Thymus (tissue), 11 donors: ENCODE data around the gene PARVB. TPM values are rescaled to one million over a fixed set of nuclear protein-coding genes. Genes with fewer than 3 reads are reported as not detected.

ENCODE experiments used
- DNase-seq, 9 donors: peaks; one replicate each; pipeline ENCODE4 v3.0.0-alpha.2; 2013; ENCODE audit warnings: low spot score in 9 of 9, low read depth in 6 of 9, missing footprints in 1 of 9
- H3K27ac ChIP-seq, 2 donors: one replicate each; pipeline ENCODE4 v1.5.1; 2013; ENCODE audit warnings: control low read depth in 1 of 2, low read depth in 1 of 2, low read length in 1 of 2, mild to moderate bottlenecking in 1 of 2, moderate library complexity in 1 of 2
- H3K27me3 ChIP-seq, 2 donors: one replicate each; pipeline ENCODE4 v1.5.1; 2013; ENCODE audit warnings: low read length in 1 of 2; ENCODE audit not compliant: control insufficient read depth in 2 of 2, insufficient read depth in 1 of 2
- H3K36me3 ChIP-seq, 2 donors: one replicate each; pipeline ENCODE4 v1.5.1; 2013; ENCODE audit warnings: low read length in 1 of 2, mild to moderate bottlenecking in 1 of 2, moderate library complexity in 1 of 2; ENCODE audit not compliant: control insufficient read depth in 2 of 2, insufficient read depth in 2 of 2
- H3K4me1 ChIP-seq, 2 donors: one replicate each; pipeline ENCODE4 v1.5.1; 2013; ENCODE audit warnings: low read length in 2 of 2; ENCODE audit not compliant: control insufficient read depth in 2 of 2, insufficient read depth in 2 of 2
- H3K4me3 ChIP-seq, 2 donors: one replicate each; pipeline ENCODE4 v1.5.1; 2013; ENCODE audit warnings: low read length in 2 of 2, control low read depth in 1 of 2, mild to moderate bottlenecking in 1 of 2
- H3K9me3 ChIP-seq, 2 donors: one replicate each; pipeline ENCODE4 v1.5.1; 2013; ENCODE audit warnings: low read length in 1 of 2, mild to moderate bottlenecking in 1 of 2; ENCODE audit not compliant: control insufficient read depth in 2 of 2, insufficient read depth in 1 of 2
- WGBS: extraction: QIAGEN DNeasy Blood & Tissue Kit; methylation state at CpG from one replicate; pipeline ENCODE4 v1.1.7; 2013; 5-methylcytosine and 5-hydroxymethylcytosine counted together
- polyA plus RNA-seq: library from polyadenylated mRNA; stranded (reverse); fragments of 200-250 nt; gene quantifications from one replicate; pipeline ENCODE4 v1.2.3, GENCODE V29; 2013
- total RNA-seq: library from RNA; stranded (reverse); fragments of 120-200 nt; gene quantifications from one replicate; pipeline ENCODE4 v1.2.4, GENCODE V29; 2013
- donor health status: healthy.

Gene PARVB
- total and polyA plus RNA-seq, 2 donors: 14.5 to 15.2 TPM

DNA sequence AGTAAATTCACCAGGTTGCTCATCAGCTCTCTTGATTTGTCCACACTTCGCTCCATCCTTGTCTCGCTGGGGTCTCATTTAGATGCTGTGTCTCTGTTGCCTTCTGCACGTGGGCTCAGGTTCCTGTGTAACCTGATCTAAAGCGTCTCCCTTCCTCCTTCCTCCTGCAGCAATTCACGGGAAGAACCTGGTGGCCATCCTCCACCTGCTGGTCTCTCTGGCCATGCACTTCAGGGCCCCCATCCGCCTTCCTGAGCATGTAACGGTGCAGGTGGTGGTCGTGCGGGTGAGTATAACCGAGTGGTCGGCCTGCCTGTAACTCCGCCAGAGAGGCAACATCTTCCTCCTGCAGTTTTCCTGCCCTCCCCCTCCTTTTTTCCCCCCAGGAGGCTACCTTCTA lies 108.6 kb downstream of the PARVB start:
- Histone ChIP-seq H3K4me1 (peaks cover 16 to 46% of the 10 kb centered on the region in 2 donors), H3K36me3 (no peaks in the 10 kb centered on the region), H3K4me3 (no peak overlapping the region), H3K9me3 (peaks cover 0 to 10% of the 10 kb centered on the region in 2 donors), H3K27me3 (peaks cover 2 to 17% of the 10 kb centered on the region in 2 donors), H3K27ac (no peak overlapping the region)
- WGBS: 98% methylated on average over 12 of the region's 12 CpGs
- no peak for DNase-seq

DNA sequence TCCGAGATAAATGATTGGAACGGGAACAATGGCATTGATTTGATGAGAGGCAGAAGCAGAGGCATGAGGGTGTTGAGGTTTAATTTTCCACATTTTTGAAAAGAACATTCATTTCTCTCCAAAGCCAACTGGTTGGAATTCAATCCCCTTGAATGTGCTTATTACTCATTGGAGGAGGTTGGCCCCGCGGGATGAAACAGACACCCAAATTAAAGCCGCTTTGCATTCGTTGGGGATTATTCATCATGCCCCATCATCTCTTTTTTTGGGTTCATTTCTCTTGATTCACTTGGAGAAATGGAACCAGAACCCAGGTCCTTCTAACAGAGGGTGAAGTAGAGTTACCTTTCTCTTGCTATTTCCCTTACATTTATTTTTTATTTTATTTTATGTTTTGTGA lies 109.1 kb downstream of the PARVB start:
- no peak overlapping the region for H3K27ac ChIP-seq
- DNase-seq: no peak
- H3K4me1 ChIP-seq: peaks cover 16 to 48% of the 10 kb centered on the region in 2 donors
- H3K27me3 ChIP-seq: peaks cover 2 to 17% of the 10 kb centered on the region in 2 donors
- WGBS: 89% methylated on average over 6 of the region's 6 CpGs
- no peaks in the 10 kb centered on the region for H3K36me3 ChIP-seq
- no peak overlapping the region for H3K4me3 ChIP-seq
- H3K9me3 ChIP-seq: peaks cover 0 to 14% of the 10 kb centered on the region in 2 donors

DNA sequence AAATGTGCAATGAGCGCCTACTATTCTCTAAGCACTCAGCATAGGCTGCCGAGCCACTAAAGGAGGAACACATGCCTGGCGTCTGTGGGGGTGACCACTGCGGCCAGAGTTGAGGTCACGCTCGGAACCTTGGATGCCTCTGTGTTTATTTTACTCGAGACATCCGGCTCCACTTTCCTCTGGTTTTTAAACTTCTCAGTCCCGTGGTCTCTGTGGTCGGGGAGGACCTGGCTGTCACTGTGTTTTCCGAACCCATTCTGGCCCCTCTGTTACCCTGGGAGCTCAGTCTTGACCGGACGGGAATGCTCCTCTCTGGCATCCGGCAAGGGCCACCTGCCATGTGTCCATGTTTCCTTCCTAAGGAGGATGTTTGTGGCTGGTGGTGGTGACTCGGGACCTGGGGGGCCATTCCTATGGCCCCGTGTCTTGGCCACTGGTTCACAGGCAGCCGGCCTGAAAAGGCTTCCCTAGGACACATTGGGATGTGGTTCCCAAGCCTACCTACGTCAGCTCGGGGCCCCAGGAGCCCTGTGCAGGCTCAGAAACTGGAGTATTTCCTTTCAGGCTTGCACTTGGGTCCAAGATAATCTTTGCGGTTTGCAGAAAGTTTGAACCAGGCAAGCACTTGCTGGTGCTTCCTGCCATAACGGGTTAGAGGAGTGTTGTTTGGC lies 109.9 kb downstream of the PARVB start:
- no peak overlapping the region for H3K27ac ChIP-seq
- DNase-seq: peak in 1 of 9 donors; percentile 21
- H3K27me3 ChIP-seq: peaks cover 2 to 19% of the 10 kb centered on the region in 2 donors
- WGBS: 13% methylated on average over 21 of the region's 21 CpGs
- no peak overlapping the region for H3K4me3 ChIP-seq
- no peaks in the 10 kb centered on the region for H3K36me3 ChIP-seq
- peaks cover 0 to 16% of the 10 kb centered on the region in 2 donors for H3K9me3 ChIP-seq
- H3K4me1 ChIP-seq: peaks cover 16 to 47% of the 10 kb centered on the region in 2 donors

DNA sequence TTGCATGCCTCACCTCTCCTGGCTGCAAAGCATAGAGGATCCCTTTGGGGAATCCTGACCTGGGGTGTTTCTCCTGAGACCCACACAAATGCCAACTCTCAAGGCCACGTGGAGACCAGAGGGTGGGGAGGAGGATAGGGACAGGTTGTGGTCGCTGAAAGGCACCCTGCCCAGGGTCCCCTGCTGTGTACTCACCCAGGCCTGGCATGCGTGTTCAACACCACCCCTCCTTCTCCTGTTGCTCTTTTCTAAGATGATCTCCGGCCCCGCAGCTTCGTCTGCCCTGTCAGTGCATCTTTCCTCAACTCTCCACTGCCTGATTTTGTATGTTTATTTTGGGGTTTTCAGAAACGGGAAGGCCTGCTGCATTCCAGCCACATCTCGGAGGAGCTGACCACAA lies 112.0 kb downstream of the PARVB start:
- H3K27me3 ChIP-seq: peaks cover 2 to 18% of the 10 kb centered on the region in 2 donors
- DNase-seq: no peak
- no peak overlapping the region for H3K4me3 ChIP-seq
- H3K9me3 ChIP-seq: peaks cover 0 to 21% of the 10 kb centered on the region in 2 donors
- H3K4me1 ChIP-seq: peaks cover 16 to 32% of the 10 kb centered on the region in 2 donors
- no peaks in the 10 kb centered on the region for H3K36me3 ChIP-seq
- WGBS: 96% methylated on average over 8 of the region's 8 CpGs
- no peak overlapping the region for H3K27ac ChIP-seq

DNA sequence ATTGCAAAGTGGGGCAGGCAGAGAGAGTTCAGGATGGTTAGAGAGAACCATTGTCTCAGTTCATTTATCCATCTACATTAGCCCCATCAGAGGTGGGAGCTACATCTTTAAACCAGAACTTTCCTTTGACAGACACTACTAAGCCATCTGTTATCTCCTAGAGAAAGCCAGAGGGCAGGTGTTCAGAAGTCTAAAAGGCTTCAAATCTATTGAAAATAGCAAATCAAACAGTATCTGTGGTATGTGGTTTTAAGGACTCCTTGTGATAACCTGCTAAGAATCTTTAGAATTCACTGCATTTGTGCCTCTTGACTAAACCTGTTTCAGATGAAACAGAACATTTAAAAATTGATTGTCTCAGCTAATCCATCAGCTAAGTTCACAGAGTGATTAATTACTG lies 112.7 kb downstream of the PARVB start:
- peak in 2 of 9 donors; percentile 16 to 52 for DNase-seq
- Histone ChIP-seq H3K4me3 (no peak overlapping the region), H3K4me1 (peaks cover 16 to 32% of the 10 kb centered on the region in 2 donors), H3K9me3 (peaks cover 0 to 21% of the 10 kb centered on the region in 2 donors), H3K36me3 (no peaks in the 10 kb centered on the region), H3K27ac (no peak overlapping the region), H3K27me3 (peaks cover 2 to 18% of the 10 kb centered on the region in 2 donors)

DNA sequence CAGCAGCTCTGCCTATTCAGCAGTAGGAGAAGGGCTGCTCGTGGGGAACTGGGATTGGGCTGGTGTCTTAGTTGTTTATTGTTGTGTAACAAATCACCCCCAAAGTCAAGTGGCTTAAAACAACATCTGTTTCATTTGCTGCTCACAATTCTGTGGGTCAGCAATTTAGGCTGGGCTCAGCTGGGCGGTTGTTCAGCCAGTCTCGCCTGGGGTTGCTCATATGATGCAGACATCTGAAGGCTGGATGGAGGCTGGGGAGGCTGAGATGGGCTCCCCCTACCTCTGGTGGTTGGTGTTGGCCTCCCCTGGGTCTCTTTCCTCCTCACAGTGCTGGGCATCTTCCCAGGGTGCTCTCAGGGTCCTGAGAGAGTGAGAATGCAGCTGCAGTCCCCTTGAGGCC lies 113.3 kb downstream of the PARVB start:
- H3K4me3 ChIP-seq: no peak overlapping the region
- H3K4me1 ChIP-seq: peaks cover 16 to 32% of the 10 kb centered on the region in 2 donors
- DNase-seq: no peak
- 99% methylated on average over 3 of the region's 3 CpGs for WGBS
- H3K27ac ChIP-seq: no peak overlapping the region
- H3K27me3 ChIP-seq: peaks cover 2 to 16% of the 10 kb centered on the region in 2 donors
- H3K9me3 ChIP-seq: peaks cover 0 to 21% of the 10 kb centered on the region in 2 donors
- H3K36me3 ChIP-seq: no peaks in the 10 kb centered on the region

DNA sequence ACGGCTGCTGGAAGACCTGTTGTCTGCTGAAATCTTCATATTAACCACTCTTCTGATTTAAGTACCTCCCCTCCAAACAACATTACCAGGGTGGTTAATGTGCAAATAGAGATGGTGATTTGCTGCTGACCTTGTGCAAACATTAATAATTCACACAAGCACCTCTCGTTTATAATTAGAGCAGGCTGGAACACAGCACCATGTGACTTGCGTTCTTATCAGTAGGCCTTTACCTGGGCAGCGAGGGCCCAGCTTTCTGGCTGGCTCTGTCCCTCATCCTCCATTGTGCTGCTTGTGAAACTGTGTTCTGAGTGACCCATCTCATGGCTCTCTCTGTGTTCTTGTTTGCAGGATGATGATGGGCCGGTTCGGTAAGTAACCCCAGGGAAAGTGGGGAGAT lies 115.7 kb downstream of the PARVB start:
- peaks cover 8 to 21% of the 10 kb centered on the region in 2 donors for H3K4me1 ChIP-seq
- peaks cover 0 to 9% of the 10 kb centered on the region in 2 donors for H3K27me3 ChIP-seq
- H3K36me3 ChIP-seq: no peaks in the 10 kb centered on the region
- H3K4me3 ChIP-seq: no peak overlapping the region
- no peak overlapping the region for H3K27ac ChIP-seq
- 99% methylated on average over 6 of the region's 6 CpGs for WGBS
- no peak for DNase-seq
- peaks cover 0 to 21% of the 10 kb centered on the region in 2 donors for H3K9me3 ChIP-seq

DNA sequence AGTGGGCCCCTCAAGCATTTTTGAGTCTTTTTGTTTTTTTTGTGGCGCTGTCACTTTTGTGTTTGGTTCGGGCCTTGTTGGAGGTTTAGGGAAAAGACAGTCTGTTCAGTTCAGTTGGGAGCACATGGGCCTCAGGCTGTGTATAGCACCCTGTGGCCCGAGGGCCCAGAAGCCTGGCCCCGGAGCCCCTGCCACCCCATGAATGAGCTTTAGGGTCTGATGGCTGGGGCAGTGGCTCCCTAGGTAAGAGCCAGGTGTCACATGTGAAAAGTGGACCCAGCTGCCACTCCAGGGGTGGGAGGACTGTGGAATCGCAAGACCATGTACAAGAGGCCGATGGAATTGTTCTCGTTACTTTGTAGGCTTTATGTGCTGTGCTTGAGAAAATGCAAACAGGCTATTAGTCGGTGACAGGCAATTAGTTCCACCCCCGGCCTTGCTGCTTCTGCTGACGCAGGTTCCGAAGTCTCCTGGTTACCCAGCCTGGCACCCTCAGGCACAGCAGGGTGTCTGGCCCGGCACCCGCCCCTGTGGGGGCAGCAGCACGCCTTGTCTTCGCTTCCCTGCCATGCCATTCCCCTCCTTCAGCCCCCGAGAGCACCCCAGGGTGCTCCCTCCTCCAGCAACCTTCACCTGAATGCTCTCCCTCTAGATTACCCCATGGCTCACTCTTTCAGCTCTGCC lies 118.5 kb downstream of the PARVB start:
- peaks cover 0 to 9% of the 10 kb centered on the region in 2 donors for H3K4me1 ChIP-seq
- H3K27ac ChIP-seq: no peak overlapping the region
- peaks cover 0 to 9% of the 10 kb centered on the region in 2 donors for H3K27me3 ChIP-seq
- H3K4me3 ChIP-seq: no peak overlapping the region
- peaks cover 0 to 13% of the 10 kb centered on the region in 2 donors for H3K9me3 ChIP-seq
- H3K36me3 ChIP-seq: no peaks in the 10 kb centered on the region
- WGBS: 97% methylated on average over 16 of the region's 16 CpGs
- DNase-seq: no peak

DNA sequence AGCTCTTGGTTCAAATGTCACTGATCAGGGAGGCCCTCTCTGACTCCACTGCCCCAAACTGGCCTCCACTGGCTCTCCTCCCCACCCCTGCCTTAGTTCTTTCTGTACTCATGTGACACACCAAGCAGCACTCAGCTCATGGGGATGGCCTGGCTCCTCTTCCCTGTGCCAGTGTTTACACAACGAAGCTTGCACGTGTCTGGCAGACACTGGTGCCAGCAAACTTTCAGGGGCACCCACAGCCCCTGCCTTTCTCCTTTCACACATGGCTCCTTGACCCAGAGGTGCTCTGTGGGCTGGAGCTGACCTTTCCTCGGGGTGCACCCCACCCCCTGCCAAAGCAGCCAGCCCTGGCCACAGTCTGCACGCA lies 119.0 kb downstream of the PARVB start:
- 96% methylated on average over 4 of the region's 4 CpGs for WGBS
- H3K27ac ChIP-seq: no peak overlapping the region
- H3K36me3 ChIP-seq: no peaks in the 10 kb centered on the region

More for the DNA sequence above, 119.0 kb downstream of the PARVB start:
- Histone ChIP-seq H3K4me3 (no peak overlapping the region), H3K4me1 (peaks cover 0 to 6% of the 10 kb centered on the region in 2 donors), H3K27me3 (peaks cover 0 to 9% of the 10 kb centered on the region in 2 donors), H3K9me3 (peaks cover 0 to 7% of the 10 kb centered on the region in 2 donors)
- DNase-seq: no peak
